SW480 (cell line): Measurements from ENCODE around the gene GPC1.

Experiments used
- DNase-seq: peaks from one replicate; pipeline ENCODE4 v3.0.0-alpha.2; 2016; ENCODE audit warnings: low spot score

GPC1 gene

DNA sequence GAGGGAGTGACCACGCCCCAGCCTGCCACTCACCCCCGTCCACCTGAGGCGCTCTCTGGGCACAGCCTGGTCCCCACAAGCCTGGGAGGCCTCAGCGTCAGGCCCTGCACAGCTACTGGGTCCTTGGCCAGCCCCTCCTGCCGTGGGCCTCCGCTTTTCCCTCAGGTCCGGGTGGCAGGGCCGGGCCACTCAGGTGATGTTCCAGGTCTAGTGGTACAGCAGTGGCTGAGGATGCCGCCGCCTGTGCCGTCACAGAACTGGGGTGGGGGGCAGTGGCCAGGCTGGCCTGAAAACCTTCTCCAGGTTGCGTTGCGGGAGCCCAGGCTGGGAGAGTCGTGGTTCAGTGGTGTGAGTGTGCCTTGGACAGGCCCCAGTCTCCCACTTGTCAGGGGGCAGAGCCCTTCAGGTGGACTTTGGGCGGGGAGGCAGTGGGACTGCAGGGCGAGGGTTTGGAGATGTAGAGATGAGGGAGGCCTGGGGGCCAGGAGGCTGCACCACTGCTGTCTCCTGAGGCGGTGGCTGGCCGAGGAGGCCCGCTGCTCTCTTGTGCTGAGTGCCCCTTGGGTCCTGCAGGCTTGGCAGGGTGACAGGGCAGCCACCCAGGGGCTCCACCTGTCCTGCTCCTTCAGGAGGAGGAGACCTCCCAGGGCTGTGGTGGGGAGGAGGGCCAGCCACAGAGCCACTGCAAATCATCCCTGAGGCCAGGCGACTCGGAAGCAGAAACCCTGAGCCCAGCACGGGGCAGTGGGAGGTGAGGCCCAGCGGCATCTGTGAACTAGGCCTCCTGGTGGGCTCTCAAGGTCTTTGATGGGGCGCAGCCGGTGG lies 7.6 kb downstream of the GPC1 start:
- DNase-seq: no peak

DNA sequence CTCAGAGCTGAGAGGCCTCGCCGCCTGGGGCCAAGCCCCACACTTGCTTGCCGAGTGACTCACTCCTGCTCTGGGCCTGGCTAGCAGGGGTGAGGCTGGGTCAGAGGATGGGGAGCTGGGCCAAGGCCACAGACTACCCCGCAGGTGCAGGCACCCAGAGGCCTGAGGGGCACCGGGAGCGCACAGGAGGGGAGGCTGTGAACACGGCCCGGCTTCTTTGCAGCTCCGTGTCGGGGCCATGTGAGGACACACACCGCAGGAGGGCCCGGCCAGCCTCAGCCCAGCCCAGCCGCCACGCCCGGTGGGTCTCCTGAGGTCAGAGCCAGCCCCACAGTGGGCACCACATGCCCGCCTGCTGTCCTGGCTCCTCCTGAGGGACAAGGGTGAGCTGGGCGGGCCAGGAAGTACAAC lies 8.4 kb downstream of the GPC1 start:
- no peak for DNase-seq

DNA sequence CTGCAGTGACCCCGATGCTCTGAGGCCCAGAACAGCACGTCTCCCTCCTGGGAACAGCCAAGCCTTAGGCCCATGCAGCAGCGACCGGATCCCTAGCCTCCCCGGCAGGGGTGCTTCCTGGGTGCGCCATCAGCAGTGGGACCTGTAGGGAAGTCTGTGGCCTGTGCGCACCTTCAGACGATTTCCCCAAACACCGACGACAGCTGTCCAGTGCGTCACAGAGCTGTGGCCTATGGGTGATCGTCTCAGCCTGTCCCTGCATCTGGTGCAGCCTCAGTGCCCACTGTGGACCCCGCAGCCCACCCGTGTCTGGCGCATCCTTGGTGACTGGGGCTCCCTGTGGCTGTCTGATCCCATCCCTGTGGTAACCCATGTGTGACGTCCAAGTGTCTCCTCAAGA lies 9.0 kb downstream of the GPC1 start:
- no peak for DNase-seq

DNA sequence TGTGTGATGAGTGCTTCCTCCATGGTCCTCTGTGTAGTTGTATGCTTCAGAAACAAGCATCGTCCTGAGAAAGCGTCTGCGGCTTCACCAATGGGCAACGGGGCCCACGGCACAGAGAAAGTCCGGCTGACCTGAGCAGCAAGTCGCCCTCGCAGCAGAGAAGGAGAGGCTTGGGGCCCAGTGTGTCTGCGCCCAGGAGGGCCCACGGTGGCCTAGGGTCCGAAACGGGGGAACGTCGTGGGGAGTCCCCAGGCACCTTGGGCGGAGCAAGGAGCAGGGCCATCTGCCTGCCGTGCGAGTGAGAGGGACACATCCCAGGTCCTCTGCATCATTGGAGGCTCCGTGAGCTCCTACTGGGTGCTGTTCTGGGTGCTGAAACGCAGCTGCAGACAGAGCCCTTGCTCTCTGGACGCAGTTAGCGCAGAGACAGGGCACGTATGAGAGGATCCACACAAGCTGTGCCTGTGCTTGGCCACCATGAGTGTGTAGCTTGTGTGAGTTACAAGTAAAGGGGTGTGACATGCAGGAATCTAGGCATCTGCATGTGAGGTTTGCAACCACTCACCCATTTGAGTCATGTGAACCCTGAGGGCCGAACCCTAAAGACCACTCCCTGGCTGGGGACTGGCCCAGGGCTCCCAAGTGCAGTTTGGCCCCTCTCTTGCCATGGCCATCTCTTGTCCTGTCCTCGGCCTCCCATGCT lies 10.6 kb downstream of the GPC1 start:
- no peak for DNase-seq

DNA sequence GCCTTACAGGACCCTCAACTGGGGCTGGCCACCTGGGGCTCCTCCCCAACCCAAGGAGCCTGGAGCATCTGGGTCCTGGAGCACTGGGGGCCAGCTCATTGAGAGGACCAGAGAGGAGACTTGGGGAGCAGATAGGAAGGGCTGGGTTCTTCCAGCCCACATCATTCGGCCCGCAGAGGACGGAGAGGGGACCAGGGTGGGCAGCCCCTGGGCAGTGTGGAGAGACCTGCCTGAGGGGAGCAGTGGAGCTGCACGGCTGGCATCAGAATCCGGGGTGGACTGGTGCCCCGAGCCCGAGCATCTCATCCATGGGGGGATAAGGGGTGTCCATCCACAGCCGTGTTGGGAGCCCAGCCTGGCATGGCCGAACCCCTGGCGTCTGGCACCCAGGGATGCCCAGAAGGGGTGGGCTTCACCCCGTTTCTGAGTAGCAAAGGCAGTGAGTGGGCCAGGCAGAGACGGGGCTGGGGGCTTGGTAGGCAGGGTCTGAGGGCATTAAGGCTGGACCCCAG lies 11.3 kb downstream of the GPC1 start:
- no peak for DNase-seq

DNA sequence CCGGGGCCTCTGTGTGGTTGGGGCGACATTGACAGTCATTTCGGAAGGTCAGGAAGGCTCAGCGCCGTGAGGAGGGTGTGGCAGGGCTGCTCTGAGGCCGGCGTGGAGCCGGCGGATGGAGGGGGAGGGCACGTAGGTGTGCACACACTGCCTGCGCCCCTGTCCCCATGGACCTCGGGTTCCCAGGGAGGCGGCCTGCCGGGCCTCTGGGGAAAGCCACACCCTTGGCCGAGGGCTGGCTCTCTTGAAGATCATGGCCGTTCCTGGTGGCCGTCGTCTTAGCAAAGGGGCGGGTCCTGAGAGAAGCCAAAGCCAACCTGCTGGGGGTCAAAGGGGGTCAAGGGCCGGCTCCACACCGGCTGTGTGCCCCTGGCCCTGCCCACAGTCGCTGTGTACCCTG lies 11.9 kb downstream of the GPC1 start:
- no peak for DNase-seq

DNA sequence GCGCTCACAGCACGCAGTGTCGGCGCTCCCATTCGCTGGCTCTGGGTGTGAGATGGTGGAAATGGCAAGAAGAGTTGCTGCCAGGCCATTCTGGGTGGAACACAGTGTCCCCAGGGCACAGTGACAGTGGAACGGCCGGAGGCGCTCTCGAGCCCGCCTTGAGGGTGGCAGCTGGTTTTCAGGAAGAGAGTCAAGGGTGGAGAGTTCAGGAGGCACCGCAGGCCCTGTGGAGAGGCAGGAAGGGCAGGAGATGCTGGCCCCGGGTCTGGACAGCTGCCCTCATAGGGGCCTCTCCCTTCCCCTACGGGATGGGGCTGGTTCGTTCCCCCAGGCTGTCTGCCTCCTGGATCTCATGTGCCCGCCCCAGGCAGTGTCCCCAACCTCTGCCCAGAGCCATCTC lies 12.5 kb downstream of the GPC1 start:
- no peak for DNase-seq

DNA sequence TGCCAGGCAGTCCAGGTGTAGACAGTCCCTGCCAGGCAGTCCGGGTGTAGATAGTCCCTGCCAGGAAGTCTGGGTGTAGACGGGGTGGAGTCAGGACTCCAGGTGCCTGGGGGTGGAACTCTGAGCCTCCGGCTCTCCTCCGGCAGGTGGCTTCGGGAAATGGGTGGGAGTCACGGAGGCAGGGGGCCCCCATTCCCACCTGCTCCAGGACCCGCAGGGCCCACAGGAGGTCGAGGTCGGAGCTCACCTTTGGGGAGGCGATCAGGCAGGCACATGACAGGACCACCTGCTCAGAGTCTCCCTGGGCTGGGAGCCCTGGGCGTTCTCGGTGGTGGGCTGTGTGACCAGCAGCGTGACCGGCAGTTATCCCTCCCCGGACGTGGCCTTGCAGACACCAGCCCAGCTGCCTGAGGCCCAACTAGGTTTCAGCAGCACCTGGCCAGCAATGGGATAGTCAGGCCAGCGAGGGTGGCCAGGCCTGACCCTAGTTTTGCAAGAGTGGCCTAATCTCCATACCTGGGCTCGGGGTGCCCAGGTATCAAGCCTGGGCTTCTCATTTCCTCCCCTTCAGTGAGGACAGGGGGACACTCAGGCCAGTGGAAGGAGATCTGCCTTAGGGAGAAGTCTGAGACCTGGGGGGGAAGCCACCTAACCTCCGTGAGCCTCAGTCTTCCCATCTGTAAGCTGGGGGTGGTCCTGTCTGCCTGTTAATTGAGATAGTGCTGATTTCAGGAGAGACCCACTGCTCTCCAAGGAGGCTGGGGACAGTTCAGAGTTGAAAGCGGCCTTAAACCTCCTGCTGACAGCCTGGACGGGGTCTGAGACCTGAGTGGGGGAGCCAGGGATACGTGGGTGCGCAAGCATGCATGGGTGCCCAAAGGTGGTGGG lies 13.2 kb downstream of the GPC1 start:
- no peak for DNase-seq

DNA sequence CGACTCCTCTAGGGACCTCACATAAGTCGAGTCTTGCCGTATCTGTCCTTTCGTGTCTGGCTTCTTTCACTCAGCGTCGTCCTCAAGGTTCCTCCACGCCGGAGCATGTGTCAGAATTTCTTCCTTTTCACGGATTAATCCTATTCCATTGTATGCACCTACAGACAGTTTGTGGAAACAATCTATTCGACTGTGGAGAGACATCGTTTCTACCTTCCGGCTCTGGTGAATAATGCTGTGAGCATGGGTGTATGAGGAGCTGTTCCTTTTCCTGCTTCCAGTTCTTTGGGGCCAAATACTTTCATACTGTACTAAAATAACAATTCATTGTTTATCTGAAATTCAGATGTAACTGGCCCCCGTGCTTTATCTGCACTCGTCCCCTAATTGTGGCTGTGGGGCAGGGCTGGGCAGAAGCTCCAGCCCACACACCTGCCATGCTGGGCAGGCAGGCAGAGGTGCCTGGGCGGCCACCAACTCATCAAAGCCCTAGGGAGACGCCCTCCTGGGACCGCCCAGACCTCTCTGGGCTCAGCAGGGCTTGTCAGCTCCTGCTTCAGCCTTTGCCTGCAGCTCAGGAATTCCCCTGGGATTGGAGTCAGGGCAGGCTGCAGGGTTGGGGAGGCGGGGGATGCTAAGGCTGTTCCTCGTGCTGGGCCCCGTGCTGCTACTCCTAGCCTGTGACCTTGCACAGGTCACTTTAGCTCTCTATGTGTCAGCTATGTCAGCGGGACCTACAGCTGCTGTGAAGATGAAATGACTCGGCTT lies 14.5 kb downstream of the GPC1 start:
- peak; percentile 78 for DNase-seq

DNA sequence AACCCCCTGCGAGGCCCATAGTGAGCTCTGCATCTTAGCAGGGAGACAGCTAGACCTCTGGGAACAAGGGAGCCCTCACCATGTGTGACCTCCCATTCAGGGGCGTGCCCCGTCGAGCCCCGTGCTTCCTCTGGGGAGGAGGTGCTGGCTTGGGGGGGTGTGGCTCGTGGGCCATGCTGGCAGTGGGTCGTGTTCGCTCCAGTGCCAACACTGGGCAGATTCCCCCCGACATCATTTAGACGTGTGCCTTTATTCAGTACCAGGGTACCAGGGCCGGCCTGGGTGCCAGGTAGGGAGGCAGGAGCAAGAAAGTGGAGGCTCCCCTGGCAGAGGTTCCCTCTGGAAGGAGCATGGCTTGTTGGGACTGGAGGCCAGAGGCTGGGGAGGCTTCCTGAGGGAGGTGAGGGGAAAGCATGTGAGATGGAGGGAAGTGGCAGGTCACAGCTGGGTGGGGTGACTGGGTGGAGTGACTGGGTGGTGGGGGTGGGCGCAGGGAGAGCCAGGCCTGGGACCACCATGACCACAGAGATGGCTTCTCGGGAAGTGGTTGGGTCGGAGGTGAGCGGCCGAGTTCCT lies 15.2 kb downstream of the GPC1 start:
- no peak for DNase-seq

DNA sequence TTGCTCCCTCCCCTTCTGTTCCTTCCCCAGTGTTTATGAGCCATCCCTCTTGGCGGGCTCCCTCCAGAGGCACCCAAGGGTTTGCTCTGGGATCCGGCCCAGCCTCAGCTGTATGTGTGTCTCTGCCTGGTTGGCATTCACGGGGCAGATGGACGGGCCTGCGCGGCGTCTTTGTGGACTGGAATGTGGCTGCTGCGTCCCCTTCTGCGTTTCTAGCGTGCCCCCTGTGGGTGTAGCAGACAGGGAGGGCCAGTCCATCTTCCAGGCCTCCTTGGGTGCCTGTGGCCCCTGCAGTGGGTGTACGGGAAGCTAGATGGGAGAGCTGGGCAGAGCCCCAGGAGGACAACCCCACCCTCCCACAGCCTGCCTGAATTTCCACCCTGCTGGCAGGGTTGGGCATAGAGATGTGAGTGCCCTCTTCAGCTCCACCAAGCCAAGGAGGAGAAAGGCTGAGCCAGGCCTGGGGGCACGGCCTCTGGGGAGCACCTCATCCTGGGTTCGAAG lies 15.7 kb downstream of the GPC1 start:
- DNase-seq: no peak

DNA sequence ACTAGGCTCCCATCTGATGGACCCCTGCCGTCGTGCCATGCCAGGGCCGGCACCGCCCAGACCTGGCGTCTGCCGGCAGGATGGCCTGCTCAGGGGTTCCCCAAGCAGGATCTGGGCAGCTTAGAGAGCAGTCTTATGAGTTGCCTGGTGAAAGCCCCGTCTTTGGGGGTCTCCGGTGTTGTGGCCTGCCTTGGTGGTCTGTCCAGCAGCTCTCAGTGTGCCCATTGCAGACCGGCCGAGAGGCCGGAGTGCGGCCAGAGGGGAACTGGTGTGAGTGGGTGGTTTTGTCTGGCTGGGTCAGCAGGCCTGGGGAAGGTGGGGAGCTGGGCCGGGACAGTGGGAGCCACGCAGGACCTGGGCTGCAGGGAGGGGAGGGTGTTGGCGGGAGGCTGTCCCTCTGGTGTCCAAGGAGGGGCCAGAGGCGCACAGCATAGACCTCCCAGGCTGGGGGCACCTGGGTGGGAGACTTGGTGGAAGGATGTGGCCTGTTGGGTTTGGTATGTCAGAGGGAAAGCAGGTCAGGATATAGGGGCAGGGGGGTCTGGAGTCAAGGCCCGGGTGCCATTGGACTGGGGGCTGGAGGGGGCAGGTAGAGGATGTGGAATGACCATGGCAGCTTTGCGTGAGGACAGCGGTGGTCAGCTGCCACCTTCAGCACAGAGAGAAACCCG lies 16.5 kb downstream of the GPC1 start:
- no peak for DNase-seq

DNA sequence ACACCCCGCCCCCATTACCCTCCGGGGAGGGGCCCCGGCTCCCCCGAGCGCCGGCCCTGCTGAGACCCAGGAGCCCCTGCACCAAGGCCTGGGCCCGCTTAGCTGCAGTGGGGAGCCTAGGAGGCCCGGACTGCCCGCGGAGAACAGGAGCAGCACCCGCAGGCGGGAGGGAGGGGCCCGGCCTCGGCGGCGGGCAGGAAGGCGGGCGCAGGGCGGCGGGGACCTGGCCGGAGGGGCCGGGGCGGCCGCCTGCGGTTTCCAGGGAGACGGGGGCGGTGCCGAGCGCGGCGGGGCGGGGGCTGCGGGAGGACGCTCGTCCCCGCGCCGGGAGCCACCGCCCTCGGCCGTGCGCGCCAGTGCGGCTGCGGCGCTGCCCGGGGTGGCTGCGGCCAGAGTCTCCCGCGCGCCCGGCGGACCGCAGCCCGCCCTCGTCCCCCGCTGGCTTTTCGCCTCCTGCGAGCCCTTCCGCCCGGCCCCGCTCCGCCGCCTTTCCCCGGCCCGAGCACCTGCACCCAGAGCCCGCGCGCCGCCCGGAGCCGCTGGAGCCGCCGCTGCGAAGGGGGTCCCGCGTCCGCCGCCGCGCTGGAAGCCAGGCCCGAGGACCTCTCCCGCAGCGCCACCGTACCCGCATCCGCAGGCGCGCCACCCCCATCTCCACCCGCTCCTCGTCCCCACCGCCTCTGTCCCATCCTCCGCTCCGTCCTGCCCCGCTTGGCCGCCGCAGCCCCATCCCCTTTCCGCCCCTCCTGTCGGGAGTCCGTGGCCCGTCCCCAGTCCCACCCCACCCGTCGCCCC lies 17.2 kb downstream of the GPC1 start:
- peak; percentile 28 for DNase-seq

DNA sequence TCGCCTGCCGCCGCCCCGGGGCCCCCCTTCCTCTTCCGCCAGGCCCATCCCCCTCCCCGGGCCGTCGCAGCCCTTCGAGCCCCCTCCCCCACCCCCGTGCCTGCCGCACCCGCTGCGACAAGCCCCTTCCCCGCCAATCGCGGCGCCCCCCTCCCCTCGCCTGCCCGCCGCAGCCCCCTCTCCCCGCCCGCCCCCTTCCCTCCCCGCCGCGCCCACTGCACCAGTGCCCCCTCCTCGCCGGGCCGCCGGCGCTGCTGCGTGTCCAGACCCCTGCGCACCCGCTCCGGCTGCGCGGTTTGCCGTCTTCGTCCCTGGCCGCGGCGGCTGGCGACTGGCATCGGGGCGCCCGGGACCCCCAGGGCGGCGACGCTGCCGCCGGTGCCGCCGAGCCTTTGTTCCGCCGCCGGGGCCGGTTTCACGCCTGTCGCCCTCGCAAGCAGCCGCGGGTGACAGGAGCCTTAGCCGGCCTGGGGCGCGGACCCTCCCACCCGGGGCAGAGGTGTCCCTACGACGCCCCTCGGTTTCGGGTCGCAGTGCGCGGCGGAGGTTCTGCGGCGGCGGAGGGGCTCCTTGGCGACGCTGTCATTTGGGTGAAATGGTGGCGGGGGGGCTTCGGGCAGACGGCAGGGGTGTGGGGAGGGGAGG lies 18.1 kb downstream of the GPC1 start:
- DNase-seq: no peak

DNA sequence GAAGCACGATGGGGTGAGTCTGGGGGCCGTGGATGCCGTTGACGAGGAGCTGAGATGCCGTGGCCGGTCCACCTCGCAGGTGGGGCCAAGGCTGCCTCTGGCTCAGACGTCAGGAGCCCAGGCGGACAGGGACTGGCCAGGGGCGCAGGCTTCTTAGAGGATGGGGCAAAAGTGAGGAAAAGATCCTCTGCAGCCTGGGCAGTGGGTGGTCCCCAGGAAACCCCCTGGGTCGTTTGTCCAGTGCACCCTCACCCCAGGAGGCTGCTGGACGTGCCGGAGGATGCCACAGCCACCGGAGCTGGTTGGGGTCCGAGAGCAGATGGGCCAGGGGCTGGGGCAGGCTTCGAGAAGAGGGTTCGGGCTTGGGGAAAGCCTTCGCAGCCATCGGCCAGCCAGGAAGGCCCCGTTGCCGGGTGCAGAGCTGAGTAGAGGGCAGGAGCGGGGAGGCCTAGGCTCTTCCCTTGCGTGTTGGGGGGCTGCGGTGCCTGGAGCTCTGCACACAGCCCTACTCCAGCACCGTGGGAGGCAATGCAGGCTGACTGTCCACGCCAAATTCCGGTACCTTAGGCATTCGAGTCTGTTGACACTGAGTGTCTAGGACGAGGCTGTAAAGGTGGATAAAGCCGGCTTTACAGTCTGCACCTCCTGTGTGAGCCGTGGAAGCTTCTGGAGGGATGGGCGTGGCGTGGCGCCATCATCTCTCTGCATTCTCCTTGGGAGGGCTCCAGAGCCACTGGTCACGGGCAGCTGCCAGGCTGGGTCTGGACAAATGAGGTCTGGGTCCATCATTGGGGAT lies 18.8 kb downstream of the GPC1 start:
- DNase-seq: no peak

DNA sequence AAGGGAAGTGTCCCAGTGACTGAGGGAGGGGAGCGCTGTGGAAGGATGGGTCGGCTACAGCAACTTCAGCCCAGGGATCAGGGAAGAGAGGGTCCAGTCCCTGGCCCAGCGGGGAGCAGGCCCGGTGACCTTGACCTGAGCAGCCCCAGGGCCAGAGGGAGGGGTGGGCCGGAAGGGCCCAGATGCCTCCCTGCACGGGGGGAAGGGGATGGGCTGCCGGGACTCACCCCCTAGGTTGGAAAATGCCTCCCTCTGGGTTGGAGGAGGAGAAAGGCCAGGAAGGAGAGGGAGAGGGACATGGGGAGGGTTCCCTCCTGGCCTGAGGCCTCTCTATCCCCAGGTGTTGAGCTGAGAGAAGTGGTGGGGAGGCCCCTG lies 19.8 kb downstream of the GPC1 start:
- DNase-seq: no peak

DNA sequence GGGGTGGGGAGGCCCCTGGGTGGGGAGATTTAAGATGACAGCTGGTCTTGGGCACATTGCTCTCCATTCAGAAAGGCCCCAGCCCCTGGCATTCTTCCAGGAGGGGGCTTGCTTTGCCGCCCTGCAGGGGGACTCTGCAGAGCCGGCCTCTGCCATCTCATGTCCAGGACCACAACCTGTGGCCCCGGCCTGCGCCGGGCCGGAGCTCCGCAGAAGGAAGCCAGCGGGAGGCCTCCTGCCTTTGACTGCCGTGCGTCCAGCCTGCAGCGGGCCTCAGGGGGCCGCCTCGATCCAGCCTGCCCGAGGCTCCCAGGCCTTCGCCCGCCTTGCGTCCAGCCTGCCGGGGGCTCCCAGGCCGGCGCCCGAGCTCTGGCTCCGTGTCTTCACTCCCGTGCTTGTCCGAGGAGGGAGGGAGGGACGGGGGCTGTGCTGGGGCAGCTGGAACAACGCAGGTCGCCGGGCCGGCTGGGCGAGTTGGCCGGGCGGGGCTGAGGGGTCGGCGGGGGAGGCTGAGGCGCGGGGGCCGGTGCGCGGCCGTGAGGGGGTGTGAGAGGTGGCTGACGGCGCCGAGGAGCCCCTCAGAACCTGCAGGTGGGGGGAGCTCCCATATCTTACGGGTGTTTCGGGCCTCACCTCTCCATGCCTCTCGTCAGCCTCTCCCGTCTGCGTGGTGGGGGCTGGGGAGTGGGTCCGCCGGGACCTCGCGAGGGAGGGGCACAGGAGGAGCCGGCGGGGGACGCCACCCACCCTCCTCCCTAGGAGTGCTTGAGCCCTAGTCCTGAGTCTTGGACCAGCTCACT lies 20.4 kb downstream of the GPC1 start:
- DNase-seq: no peak
